Ammon's horn (tissue), 1 donor: ENCODE measurements around the gene WWOX.

Experiments
- DNase-seq: peaks from one replicate; pipeline ENCODE4 v3.0.0-alpha.2; 2016; ENCODE audit warnings: low spot score

The WWOX gene

DNA sequence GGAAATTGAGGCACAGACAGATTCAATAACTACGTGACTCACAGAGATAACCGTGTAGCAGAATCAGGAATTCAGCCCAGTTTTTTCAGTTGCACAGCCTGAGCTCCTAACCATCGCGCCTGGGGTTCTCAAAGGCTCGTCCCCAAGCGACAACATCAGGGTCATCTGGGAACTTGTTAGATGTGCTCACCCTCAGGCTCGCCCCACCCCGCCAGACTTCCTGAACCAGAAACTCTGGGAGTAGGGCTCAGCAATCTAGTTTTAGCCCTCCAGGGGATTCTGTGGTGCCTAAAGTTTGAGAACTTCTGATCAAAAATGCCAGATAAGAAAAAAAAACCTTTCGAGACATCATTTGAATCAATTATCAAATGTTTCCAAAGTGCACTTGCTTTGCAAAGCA, 559.8 kb downstream of the WWOX start:
- DNase-seq = no peak

GRCh38 chr16:78659668-78660217, 560.3 kb downstream of the WWOX start:
- DNase-seq = no peak

GRCh38 chr16:78660795-78661194, 561.3 kb downstream of the WWOX start:
- DNase-seq = no peak

DNA sequence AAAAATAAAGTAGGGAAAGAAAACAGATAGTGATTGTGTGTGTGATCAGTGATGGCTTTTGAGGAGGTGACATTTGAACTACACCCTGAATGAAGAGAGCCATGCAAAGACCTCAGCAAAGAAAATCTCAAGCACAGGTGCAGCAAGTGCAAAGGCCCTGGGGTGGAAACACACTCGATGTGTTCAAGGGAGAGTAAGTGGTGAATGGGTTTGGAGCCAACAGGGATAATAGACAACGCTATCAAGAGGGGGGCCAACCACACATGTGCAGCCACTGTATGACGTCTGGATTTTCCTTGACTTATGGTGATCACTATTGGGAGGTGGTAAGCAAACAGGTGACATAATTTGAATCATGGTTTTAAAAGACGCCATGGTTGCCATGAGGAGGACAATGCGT, 564.2 kb downstream of the WWOX start:
- no peak for DNase-seq

- DNase-seq = no peak
These were observed 565.6 kb downstream of the WWOX start for GRCh38 chr16:78664811-78665772.

DNA sequence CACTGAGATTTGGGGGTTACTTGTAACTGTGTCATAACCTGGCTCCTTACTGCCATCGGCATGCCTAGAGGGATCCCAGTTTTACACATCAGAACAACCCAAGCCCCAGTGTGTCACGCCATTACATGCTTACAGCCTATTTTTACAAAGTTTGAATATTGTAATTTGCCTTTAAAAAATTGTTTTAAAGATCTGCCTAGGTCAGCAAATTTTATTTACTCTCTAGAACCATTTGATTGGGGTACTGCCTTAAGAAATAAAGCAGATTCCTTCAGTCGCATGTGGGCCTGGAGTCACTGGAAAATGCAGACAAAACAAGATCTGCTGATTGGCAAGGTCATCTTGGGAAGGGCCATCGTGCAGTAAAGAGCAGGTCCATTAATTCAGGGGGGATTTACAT, 566.9 kb downstream of the WWOX start:
- DNase-seq = no peak

GRCh38 chr16:78667675-78668074, 568.2 kb downstream of the WWOX start:
- DNase-seq = no peak

DNA sequence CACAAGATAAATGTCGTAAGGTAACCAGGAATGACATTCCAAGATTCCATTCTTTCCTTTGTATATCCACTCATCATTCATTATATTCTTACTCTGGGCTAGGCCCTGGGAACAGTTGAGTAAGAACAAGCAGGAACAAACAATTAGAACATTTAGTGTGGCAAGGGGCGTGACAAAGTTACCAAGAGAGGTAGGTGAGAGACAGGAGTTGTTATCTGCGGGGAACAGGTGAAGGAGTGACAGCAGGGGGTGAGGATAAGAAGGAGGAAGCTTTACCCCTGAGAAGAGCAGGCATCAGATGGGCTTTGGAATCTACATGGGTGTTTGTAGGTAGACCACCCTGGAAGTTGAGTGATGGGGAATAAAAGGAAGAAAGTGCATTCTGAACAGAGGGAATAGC, 568.9 kb downstream of the WWOX start:
- no peak for DNase-seq

- no peak for DNase-seq
These were observed 570.5 kb downstream of the WWOX start for GRCh38 chr16:78669994-78670393.

GRCh38 chr16:78672779-78673556, 573.5 kb downstream of the WWOX start:
- no peak for DNase-seq

DNA sequence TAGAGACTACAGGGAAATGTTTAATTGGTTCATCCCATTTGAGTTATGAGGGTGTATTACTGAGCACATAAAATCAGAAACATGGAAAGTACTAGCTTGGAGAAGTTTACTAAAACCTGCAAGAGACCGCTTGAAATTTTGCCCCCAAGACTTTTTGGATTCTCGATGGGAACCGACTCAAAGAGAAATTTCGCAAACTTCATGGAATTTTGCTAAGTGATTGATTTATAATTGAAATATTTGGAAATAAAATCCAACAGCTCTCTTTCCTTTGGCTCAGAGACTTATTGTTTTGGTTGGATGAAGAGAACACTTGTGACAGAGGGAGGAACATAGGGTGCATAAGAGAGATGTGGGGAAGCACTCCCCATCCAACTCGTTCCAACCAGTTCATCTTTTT, 574.4 kb downstream of the WWOX start:
- no peak for DNase-seq

GRCh38 chr16:78675312-78675711, 575.9 kb downstream of the WWOX start:
- no peak for DNase-seq

GRCh38 chr16:78675951-78676792, 576.7 kb downstream of the WWOX start:
- DNase-seq = no peak

- no peak for DNase-seq
These were observed 577.8 kb downstream of the WWOX start for GRCh38 chr16:78677181-78677731.

DNA sequence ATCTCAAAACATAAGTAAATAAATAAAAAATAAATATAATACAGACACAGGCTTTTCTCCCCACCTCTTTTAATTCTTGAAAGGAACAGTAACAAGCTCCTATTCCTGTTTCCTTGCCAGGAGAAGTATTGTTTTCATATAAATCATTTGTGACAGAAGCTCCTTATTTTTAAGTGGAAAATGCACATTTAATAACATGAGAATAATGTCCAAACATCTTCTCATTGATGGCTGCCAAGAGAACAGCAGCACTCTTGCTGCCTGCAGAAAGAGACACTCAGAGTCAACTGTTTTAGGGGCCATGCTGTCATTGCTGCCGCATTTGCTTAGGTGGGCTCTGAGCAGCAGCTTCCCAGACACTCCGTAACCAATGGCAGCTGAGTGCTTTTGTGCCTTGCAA, 580.1 kb downstream of the WWOX start:
- no peak for DNase-seq

DNA sequence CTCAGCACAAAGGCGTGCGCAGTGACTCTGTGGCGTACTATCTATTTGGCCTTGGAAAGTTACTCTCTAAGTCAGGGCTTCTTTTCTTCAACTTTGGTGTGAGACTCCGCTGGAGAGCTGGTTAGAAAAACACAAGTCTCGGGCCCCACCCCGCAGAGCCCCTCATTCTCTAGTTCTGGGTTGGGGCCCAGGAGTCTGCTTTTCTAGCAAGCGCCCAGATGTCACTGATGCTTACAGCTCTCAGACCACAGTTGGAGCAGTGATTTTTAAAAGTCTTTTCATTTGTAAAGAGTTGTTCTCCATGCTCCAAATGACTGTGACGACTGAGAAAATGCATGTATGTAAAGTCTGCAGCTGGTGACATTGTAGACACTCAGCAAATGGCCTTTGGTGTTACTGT, 582.3 kb downstream of the WWOX start:
- DNase-seq = no peak

- DNase-seq = no peak
These were observed 584.7 kb downstream of the WWOX start for GRCh38 chr16:78684030-78684611.

GRCh38 chr16:78684655-78685375, 585.4 kb downstream of the WWOX start:
- DNase-seq = no peak

DNA sequence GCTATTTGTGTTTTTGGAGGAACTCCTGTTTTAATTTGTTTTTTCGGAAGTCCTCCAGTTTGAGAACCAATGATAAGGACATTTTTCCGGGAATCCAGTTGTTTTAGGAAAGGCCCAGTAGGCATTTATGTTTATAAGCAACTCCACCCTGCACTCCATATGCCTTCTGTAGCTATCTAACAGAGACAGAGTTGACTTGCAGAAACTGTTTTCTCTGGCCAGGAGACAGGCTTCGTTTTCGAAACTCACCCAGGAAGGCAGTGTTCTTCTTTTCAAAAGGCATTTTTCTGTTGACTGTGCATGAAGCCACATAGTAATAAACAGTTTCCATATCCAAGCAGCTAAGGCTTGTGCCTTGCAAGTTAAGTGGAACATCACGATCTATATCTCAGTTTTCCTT, 587.1 kb downstream of the WWOX start:
- DNase-seq = no peak

DNA sequence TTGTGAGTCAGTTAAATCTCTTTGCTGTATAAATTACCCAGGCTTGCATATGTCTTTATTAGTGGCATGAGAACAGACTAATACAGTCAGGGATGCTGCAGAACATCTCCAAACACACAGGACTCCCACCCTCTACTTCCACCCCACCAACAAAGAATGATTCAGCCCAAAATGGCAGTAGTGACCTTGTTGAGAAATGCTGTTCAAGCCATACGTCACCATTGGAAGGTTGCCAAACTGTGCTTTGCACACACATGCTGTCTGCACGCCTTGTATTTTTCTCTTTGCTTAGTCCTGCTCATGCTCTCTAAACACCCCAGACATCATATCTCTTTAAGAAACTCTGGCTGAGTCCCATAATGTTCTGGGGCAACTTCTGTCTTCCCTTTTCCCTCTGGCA, 589.6 kb downstream of the WWOX start:
- no peak for DNase-seq

- no peak for DNase-seq
These were observed 590.1 kb downstream of the WWOX start for GRCh38 chr16:78689536-78689935.
